Measurements from ENCODE around the gene MAPRE2.

- TF ChIP-seq CTCF (IDR thresholded peaks at IDR 0.05; ENCODE audit: low read depth, low read length, poor library complexity, severe bottlenecking) (no peak), EZH2phosphoT487 (IDR thresholded peaks at IDR 0.05; ENCODE audit: borderline replicate concordance, low read length) (no peak)
Measured at GRCh38 chr18:35134190-35134730, 93.0 kb downstream of the MAPRE2 start.
